ENCODE results near the gene ELFN1. TPM values are rescaled to one million over a fixed set of nuclear protein-coding genes. Genes with fewer than 3 reads are reported as not detected.

Gene ELFN1
- 1 to 10 TPM in 1 of 3 donors, under 1 TPM in 2; 0.58 to 5.5 (median 0.67) TPM for polyA plus RNA-seq

DNA sequence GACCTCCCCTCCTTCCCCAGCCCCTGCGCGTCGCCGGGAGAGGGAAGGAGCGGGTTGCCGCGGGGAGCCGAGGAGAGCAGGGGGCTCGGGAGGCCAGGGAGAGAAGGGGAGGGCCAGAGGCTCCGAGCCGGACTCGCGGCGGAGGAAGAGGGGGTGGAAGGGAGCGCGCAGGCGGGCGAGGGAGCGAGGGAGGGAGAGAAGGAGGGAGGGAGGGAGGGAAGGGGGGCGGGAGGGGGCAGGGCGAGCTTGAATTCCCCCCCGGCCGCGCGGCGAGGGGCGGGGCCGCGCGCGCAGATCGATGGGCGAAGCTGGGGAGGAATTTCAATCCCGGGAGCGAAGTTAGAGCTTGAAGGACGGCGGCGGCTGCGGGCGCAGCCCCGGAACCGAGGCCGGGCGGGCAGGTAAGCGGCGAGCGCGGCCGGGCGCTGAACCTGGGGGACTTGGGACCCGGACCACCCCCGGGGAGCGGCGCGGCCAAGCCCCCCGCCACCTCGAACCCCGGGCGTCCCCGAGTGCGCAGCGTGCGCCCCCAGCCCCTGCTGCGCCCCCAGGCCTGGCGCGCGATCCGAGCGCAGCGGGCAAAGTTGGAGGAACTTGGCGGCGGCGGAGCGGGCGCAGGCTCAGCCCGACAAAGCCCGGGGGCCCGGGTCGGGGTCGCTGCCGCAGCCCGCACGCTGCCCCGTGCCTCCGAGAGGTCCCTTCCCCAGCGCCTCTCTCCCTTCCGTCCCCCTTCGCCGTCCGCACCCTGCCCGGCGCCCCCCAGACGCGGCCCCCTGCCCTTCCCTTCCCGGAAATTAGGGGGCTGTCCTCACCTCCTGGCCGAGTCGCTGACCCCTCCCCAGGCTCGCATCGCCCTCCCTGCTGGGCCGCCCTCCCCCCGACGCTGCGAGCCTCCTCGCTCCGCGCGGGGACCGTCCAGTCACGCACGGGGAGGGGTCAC lies at the start of gene ELFN1:
Gene ELFN1 (plus strand): TSS at position 324 of the 940 bp plus-strand sequence. CDS start 74,320 bp downstream, outside the sequence.
- WGBS, 3 donors: 0 to 6% (median 4%) methylated on average over 55 to 107 of the region's 110 CpGs

DNA sequence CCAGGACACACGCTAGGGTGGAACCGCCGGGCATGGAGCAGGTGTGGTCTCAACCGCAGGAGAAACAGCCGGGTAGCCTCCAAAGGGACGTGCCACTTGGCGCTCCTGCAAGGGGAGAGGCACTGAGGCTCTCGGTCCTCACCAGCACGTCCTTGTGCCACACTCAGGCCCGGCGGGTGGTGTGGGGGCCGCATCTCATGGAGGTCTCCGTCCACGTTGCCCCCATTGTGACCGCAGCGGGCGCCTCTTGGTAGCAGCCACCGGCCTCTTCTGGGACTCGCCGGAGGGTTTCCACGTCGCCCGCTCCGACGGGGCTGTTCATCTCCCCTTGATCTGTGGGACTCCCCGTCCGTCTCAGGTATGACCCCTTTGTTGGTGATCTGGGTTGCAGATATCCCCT lies 49.2 kb upstream of the ELFN1 start:
- no peak overlapping the region for H3K27ac ChIP-seq (ENCODE audit: low read depth, low read length)
- 83 to 92% (median 87%) methylated on average over 27 of the region's 27 CpGs for WGBS, 3 donors

More for the DNA sequence above, at the start of gene ELFN1:
- H3K27ac ChIP-seq (ENCODE audit: low read depth, low read length): no peak within 1 kb of the TSS

DNA sequence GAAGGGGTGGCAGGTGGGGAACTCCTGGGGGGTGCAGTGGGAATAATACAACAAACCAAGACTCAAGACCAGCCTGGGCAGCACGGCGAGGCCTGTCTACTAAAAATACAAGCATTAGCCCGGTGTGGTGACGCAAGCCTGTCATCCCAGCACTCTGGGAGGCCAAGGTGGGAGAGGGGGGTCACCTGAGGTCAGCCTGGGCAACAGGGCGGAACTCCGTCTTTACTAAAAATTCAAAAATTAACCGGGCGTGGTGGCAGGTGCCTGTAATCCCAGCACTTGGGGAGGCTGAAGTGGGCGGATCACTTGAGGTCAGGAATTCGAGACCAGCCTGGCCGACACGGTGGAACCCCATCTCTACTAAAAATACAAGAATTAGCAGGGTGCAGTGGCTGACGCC lies 48.4 kb upstream of the ELFN1 start:
- H3K27ac ChIP-seq (ENCODE audit: low read depth, low read length): no peak overlapping the region
- 91 to 93% (median 92%) methylated on average over 13 of the region's 13 CpGs for WGBS, 3 donors

DNA sequence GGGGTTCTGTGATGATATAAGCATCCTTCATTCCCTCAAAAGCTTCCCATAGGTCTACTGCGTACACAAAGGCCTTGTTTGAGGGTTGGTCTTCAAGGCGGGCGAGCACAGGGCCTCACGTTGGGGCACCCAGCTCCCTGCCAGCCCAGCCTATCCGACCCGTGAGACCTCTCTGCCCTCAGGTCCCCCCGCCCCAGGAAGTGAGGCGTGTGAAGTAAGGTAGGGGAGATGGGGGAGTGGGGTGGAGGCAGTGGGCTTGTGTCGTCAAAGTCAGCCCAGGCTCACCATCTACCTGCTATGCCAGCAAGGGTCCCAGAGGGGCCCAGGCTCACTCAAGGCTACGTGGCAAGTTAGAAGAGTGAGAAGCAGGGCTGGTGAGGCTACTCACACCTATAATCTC lies 47.6 kb upstream of the ELFN1 start:
- no peak overlapping the region for H3K27ac ChIP-seq (ENCODE audit: low read depth, low read length)
- WGBS, 3 donors: 82 to 91% (median 87%) methylated on average over 10 of the region's 10 CpGs

DNA sequence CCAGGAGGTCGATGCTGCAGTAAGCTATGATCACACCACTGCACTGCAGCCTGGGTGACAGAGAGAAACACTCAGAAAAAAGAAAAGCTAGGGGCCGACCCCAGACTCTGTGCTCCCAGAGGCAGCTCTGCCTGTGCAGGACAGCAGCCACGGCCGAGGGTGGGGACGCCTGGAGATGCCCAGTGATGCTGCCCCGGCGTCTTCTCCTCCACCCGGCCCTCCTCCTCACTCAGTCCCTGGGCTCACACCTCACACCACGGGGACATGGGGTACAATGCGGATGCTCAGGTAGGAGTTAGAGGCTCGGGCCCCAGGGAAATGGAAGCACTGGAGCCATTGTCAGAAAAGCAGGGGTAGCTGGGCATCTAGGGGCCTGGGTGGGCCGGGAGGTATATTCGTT lies 46.3 kb upstream of the ELFN1 start:
- WGBS, 3 donors: 80 to 89% (median 85%) methylated on average over 13 of the region's 13 CpGs
- no peak overlapping the region for H3K27ac ChIP-seq (ENCODE audit: low read depth, low read length)

DNA sequence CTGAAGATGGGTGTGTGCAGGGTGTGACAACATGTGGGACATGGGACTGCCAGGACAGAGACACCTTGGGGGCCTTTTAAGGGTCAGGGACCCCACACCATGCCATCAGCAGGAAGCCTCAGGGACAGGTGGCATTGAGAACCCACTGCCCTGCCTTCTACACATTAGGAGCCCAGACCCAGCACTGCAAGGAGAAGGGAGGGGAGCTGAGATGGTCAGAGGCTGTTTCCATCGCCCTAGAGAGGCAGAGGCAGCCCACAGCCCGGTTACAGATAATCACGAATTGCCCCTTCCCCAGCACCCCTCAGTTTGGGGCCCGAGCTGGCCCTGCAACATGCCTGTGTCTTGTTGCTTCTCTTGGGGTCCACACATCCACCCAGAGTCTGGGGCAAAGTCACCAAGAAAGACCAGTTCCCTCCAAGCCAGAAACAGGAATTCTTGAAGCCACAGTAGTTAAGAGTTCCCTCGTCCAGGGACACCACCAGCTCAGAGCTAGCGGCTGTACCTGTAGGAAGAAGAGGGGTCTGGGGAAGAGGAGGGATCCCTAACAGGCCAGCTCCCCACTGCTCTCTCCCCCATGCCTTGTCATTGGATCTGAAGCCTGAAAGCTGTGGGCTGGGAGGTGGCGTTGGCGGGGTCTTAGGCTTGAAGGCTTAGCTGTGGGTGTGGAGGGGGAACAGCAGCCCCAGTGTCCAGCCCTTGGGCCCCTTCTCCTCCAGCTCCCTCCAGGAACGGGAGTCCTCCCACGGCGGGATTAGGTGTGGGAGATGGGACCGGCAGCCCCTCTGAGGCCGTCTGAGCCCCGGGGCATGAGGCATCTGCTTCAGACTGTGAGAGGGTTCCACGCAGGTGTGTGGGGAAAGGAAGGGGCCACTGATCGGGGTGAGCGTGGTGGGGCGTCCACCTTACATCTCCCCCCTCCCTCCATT lies 44.8 kb upstream of the ELFN1 start:
- H3K27ac ChIP-seq (ENCODE audit: low read depth, low read length): no peak overlapping the region
- WGBS, 3 donors: 67 to 72% (median 68%) methylated on average over 15 to 18 of the region's 18 CpGs

DNA sequence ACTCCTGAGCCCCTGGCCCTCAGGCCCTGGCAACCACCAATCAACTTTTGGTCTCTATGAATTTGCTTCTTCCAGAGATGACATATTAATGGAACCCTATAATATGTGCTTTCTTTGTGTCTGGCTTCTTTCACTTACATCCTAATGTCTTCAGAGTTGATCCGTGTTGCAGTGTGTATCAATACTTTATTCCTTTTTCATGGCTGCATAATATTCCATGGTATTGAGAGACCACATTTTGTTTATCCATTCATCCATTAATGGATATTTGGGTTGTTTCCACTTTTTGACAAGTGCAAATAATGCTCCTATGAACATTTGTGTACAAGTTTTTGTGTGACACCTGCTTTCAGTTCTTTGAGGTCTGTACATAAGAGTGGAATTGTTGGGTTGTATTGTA lies 43.3 kb upstream of the ELFN1 start:
- 73 to 82% (median 75%) methylated on average over 1 of the region's 1 CpG for WGBS, 3 donors
- H3K27ac ChIP-seq (ENCODE audit: low read depth, low read length): no peak overlapping the region

DNA sequence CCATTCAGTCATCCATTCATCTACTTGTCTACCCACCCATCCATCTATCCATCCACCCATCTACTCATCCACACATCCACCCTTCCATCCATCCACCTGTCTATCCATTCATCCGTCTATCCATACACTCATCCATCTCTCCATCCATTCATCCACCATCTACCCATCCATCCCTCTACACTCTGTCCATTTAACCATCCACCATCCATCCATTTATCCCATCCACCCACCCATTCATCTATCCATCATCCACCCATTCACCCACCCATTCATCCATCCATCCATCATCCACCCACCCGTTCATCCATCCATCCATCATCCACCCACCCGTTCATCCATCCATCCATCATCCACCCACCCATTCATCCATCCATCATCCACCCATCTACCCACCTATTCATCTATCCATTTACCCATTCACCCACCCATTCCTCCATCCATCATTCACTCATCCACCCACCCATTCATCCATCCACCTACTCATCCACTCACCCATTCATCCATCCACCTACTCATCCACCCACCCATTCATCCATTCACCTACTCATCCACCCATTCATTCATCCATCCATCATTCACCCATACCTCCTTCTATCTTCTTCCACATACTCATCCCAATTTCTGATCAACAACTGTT lies 39.3 kb upstream of the ELFN1 start:
- no peak overlapping the region for H3K27ac ChIP-seq (ENCODE audit: low read depth, low read length)
- WGBS, 3 donors: 78 to 92% (median 88%) methylated on average over 3 of the region's 3 CpGs

DNA sequence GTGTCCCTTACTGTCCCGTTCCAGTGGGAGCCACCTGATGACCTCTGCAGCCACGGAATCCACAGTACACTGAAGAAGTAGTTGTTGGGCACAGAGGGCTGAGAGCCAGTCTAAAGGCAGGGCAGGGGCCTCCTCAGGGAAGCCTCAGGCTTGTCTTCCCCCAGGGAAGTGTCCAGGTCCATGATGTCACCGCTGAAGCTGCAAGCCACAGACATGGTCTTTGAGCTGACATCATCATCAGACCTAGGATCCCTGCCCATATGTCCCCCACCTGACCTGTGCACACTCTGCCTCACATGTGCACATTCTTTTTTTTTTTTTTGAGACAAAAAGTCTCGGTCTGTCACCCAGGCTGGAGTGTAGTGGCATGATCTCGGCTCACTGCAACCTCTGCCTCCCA lies 38.4 kb upstream of the ELFN1 start:
- 86 to 95% (median 88%) methylated on average over 5 of the region's 5 CpGs for WGBS, 3 donors
- no peak overlapping the region for H3K27ac ChIP-seq (ENCODE audit: low read depth, low read length)

DNA sequence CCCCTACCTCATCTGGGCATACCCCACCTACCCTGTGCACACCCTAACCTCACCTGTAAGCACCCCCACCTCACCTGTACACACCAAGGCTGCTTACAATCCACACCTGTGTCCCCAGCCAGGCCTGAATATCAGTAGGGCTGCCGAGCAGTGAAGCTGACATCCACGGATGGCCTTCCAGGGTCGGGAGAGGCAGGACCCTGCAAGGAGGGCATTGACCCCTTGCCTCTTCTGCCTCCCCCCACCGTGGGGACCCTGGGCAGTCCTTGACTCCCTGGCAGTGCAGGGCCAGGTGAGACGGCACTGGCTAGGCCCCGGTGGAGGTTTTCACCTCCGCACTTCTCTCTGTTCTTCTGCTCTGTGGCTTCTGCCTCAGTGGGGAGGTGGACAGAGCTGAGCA lies 37.6 kb upstream of the ELFN1 start:
- WGBS, 3 donors: 51 to 74% (median 70%) methylated on average over 7 of the region's 7 CpGs
- no peak overlapping the region for H3K27ac ChIP-seq (ENCODE audit: low read depth, low read length)

DNA sequence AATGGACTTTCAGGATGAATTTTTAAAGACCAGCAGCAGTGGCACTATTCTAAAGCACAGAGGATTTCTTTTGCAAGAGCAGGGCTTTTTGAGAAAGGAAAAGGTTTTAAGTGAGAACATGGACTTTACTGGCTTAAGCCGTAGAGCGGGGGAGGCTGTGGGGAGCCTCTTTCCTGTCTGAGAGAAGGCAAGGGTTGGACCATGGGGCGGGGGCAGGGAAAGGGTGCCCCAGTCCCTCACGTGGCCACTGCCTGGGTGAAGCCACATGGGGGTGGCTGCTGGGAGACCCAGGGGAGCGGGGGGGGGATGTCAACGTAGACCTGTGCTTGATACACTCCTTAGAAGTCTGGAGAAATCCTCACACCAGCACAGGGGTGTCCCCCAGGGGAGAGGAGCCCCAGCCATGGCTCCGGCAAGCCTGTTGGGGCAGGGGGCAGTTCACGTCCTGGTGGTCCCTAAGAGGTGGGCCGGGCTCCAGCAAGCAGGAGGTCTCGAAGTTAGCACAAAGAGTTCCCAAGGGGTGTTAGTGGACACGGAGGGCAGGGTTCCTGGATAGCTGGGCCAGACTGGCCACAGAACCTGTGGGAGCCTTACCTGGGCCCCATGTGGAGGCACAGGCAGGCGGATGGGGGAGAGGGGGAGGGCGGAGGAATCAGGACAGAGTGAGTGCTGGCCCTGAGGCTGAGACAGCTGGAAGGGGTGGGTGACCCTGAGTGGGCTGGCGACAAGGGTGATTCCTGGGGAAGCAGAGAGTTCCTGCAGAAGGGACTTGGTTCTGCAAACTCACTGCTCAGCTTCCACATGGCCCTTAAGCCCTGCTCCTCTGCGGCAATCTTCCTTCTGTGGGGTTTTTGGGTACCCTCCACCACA lies 36.9 kb upstream of the ELFN1 start:
- WGBS, 3 donors: 52 to 64% (median 61%) methylated on average over 15 of the region's 15 CpGs
- H3K27ac ChIP-seq (ENCODE audit: low read depth, low read length): no peak overlapping the region

DNA sequence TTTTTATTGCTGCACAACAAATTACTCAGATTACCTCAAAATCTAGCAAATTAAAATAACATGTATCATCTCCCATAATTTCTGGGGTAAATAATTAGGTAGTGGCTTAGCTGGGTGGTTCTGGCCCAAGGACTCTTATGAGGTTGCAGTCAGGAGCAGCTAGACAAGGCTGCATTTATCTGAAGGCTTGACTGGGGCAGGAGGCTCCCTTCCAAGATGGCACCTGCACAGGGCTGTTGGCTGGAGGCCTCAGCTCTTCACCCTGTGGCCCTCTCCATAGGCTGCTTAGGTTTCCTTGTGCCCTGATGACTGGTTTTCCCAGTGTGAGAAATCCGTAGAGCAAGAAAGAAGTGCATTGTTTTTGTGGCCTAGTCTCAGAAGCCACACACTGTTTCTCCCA lies 34.7 kb upstream of the ELFN1 start:
- 81 to 93% (median 91%) methylated on average over 1 of the region's 1 CpG for WGBS, 3 donors

DNA sequence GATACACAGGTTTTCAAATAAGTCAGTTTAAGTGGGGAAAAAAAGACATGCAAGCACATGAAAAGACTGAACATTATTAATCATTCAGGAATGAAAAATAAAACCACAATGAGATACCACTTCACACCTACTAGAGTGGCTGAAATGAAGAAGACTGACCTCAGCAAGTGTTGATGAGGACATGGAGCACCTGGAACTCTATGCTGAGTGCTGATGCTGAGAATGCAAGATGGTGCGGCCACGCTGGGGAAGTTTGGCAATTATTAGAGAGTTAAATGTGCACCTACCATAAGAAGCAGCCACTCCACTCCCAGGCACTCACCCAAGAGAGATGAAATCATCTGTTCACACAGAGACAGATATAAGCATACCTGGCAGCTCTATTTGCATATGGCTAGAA lies 32.9 kb upstream of the ELFN1 start:
- WGBS, 3 donors: 95 to 98% (median 97%) methylated on average over 2 of the region's 2 CpGs
- H3K27ac ChIP-seq (ENCODE audit: low read depth, low read length): no peak overlapping the region

More for the DNA sequence above, 34.7 kb upstream of the ELFN1 start:
- no peak overlapping the region for H3K27ac ChIP-seq (ENCODE audit: low read depth, low read length)

DNA sequence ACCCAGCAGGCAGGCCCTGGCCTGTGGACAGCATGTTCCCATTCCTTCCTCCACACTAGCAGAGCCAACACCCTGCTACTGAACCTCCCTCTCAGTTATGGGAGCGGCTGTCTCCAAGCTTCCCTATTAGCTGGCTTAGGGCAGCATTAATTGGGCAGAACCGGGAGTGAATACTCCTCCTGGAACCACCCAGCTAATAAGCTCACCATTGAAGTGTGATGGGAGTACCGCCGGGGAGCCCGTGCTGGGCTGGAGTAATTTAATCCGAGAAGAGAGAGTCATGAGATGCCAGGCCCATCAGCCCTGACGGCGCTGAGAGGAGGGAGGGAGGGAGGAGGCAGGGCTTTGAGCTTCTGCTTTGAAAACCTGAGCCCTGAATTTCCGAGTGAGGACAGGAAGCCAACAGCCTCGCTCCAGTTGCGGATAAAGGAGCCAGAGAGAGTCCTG lies 31.8 kb upstream of the ELFN1 start:
- H3K27ac ChIP-seq (ENCODE audit: low read depth, low read length): no peak overlapping the region
- 31 to 37% (median 36%) methylated on average over 11 of the region's 11 CpGs for WGBS, 3 donors

DNA sequence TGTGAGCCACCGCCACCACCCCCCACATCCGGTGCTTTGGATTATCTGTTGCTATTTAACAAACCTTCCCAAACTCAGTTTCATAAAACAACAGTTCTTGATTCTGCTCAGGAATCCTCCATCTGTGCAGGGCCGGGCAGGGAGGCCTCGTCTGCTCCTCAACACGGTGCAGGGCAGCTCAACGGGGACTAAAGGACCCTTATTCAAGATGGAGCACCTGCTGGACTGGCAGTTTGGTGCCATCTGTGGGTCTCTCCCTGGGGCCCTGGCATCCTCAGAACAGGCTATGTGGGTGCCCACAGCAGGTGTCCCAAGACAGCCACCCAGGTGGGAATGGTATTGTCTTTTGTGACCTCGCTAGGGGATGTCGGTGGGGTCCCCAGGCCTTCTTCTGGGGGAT lies 31.0 kb upstream of the ELFN1 start:
- WGBS, 3 donors: 86 to 93% (median 87%) methylated on average over 8 of the region's 8 CpGs
- no peak overlapping the region for H3K27ac ChIP-seq (ENCODE audit: low read depth, low read length)

DNA sequence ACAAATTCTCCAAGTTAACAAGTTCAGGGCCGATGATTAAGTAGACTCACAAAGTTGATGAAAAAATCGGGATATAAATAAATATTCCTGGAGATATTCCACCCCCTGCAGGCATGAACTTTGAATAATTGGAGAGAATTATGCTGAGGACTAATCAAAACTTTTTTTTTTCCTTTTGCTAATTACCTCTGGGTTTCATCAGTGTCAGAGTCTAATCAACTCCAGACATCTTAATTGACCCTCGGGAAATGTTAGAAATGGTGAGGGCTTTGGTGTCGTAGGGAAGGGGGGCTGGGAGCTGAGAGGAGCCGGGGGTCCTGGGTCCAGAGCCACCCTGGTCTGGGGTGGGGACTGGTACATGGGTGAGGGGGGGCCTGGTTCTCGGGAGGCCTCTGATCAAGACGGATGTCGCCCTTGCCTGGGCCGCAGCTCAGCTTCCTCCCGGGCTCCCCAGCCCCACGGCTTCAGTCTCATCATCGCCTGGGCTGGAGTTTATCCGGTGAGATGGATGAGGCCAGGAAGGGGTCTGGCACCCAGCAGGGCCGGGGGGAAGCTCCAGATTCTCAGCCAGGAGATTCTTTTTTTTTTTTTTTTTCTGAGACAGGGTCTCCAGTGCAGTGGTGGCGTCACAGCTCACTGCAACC lies 30.4 kb upstream of the ELFN1 start:
- WGBS, 3 donors: 54 to 69% (median 62%) methylated on average over 15 of the region's 15 CpGs
- H3K27ac ChIP-seq (ENCODE audit: low read depth, low read length): no peak overlapping the region

All from adipose tissue (tissue), 3 donors.